Body of pancreas (tissue), 4 donors: ENCODE data around the gene CCL22. TPM values are rescaled to one million over a fixed set of nuclear protein-coding genes. Genes with fewer than 3 reads are reported as not detected.

ENCODE experiments used
- ATAC-seq: fragments of 150-250 bp; one replicate; pipeline ENCODE4 v1.9.1; 2016
- DNase-seq, 4 donors: peaks; one replicate each; pipeline ENCODE4 v3.0.0-alpha.2; 2019
- H3K27ac ChIP-seq, 4 donors: fragments of 200-600 bp; sonication (generic); 1 replicate in 3 of 4; 2 replicates in 1 of 4; pipeline versions ENCODE4 v1.5.1 to v1.6.1; 2016 to 2019; ENCODE audit warnings: mild to moderate bottlenecking in 1 of 4, mixed read lengths in 1 of 4, moderate library complexity in 1 of 4
- H3K27me3 ChIP-seq, 2 donors: fragments of 200-600 bp; sonication (generic); one replicate each; pipeline ENCODE4 v1.6.0; 2016; ENCODE audit warnings: mild to moderate bottlenecking in 1 of 2
- H3K36me3 ChIP-seq, 2 donors: fragments of 200-600 bp; sonication (generic); replicated peaks in 1 of 2; 2 replicates each; pipeline ENCODE4 v1.5.1; 2016; ENCODE audit warnings: low read depth in 2 of 2; ENCODE audit not compliant: insufficient read depth in 1 of 2
- H3K4me1 ChIP-seq: fragments of 200-600 bp; sonication (generic); one replicate; pipeline ENCODE4 v1.6.0; 2016
- H3K4me3 ChIP-seq, 2 donors: fragments of 200-600 bp; sonication (generic); 1 replicate in 1 of 2; 2 replicates in 1 of 2; pipeline ENCODE4 v1.5.1; 2016 to 2019
- H3K9me3 ChIP-seq, 3 donors: fragments of 200-600 bp; sonication (generic); 1 replicate in 2 of 3; 2 replicates in 1 of 3; pipeline ENCODE4 v1.5.1; 2016
- POLR2A ChIP-seq, 3 donors: fragments of 450-650 bp; IDR thresholded peaks; one replicate each; pipeline ENCODE4 v1.6.1; 2016; ENCODE audit warnings: antibody characterized with exemption in 3 of 3, mild to moderate bottlenecking in 2 of 3
- WGBS, 2 donors: methylation state at CpG; one replicate each; pipeline ENCODE4 v1.1.5; 2017; 5-methylcytosine and 5-hydroxymethylcytosine counted together
- intact Hi-C: fragments of 100-400 bp; cut with DNase I; formaldehyde crosslinking; loops from one replicate; pipeline ENCODE4 v1.15.1; 2023
- total RNA-seq, 2 donors: library from RNA; depleted of rRNA; stranded (reverse); fragments of >200 nt; gene quantifications; one replicate each; pipeline ENCODE4 v1.1.0, GENCODE V29; 2016
- TF ChIP-seq, protein P1 (sequence below), 7 experiments: fragments of 450-650 bp in 4 of 7; fragments of 200-600 bp in 3 of 7; sonication (generic) in 3 of 7; IDR thresholded peaks; one replicate each; pipeline ENCODE4 v1.5.1; 2016 to 2019; ENCODE audit warnings: antibody characterized with exemption in 7 of 7

Gene CCL22
- total RNA-seq, 2 donors from 2014 or later = not detected

DNA sequence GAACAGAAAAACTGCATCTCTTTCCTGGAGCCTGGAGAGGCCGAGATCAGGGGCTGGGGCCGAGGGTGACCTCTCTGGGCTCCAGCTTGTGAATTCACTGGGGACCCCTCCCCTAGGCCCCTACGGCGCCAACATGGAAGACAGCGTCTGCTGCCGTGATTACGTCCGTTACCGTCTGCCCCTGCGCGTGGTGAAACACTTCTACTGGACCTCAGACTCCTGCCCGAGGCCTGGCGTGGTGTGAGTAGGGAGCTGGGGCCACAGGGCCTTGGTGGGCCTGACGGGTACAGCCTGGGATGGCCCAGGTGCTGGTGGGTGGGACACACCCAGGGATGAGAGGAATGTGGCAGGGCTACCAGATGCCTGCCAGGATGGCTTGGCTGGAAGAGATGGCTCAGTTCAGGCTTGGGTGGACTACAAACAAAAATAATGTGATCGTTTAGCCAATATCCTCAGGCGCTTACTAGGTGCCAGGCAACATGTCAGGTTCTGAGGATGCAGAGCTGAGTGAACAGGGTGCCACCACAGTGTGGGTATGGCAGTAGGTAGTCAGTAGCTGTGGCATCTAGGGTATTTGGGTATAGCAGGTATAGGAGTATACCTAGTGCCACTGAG, 1.8 kb downstream of the CCL22 start:
- Histone ChIP-seq H3K36me3 (no peaks in the 10 kb centered on the region), H3K4me1 (peaks cover 19% of the 10 kb centered on the region), H3K4me3 (no peak overlapping the region), H3K27me3 (no peaks in the 10 kb centered on the region), H3K9me3 (no peaks in the 10 kb centered on the region), H3K27ac (no peak overlapping the region)
- WGBS, 2 donors = 87 to 92% methylated on average over 2 to 16 of the region's 16 CpGs
- intact Hi-C loops = no loop called here
- no peak for DNase-seq
- no peak for ATAC-seq
- TF ChIP-seq, protein P1, sequence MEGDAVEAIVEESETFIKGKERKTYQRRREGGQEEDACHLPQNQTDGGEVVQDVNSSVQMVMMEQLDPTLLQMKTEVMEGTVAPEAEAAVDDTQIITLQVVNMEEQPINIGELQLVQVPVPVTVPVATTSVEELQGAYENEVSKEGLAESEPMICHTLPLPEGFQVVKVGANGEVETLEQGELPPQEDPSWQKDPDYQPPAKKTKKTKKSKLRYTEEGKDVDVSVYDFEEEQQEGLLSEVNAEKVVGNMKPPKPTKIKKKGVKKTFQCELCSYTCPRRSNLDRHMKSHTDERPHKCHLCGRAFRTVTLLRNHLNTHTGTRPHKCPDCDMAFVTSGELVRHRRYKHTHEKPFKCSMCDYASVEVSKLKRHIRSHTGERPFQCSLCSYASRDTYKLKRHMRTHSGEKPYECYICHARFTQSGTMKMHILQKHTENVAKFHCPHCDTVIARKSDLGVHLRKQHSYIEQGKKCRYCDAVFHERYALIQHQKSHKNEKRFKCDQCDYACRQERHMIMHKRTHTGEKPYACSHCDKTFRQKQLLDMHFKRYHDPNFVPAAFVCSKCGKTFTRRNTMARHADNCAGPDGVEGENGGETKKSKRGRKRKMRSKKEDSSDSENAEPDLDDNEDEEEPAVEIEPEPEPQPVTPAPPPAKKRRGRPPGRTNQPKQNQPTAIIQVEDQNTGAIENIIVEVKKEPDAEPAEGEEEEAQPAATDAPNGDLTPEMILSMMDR (IDR thresholded peaks at IDR 0.05) = no peak
- no peak for TF ChIP-seq POLR2A (IDR thresholded peaks at IDR 0.05)

DNA sequence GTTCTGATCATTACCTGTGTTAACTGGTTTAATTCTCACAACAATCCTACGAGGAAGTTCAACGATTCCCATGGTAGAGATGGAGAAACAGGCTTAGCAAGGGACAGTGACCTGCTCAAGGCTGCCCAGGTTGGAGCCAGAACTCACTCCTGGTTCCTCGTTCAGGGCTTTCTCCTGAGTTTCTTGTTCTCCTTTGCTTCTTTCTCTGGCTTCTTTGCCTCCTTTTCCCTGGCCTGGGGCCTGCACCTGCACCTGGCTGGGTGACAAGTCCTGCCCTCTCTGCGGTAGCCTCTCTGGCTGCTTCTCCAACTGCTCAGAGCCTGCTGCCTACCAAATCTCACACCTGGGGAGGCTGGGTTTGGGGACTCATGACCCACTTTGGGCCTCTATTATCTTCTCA, 2.8 kb downstream of the CCL22 start:
- ATAC-seq (peak; percentile 55), DNase-seq (peak; percentile 39 to 78 (median 48))
- Histone ChIP-seq H3K27ac (peak overlapping the region in 3 of 4 donors; percentile 17 to 64 (median 19)), H3K4me1 (peaks cover 19% of the 10 kb centered on the region), H3K4me3 (no peak overlapping the region), H3K9me3 (no peaks in the 10 kb centered on the region), H3K36me3 (no peaks in the 10 kb centered on the region), H3K27me3 (no peaks in the 10 kb centered on the region)
- 16 to 20% methylated on average over 4 of the region's 4 CpGs for WGBS, 2 donors
- intact Hi-C loops = no loop called here
- no peak for TF ChIP-seq POLR2A (IDR thresholded peaks at IDR 0.05)
- TF ChIP-seq, protein P1 (IDR thresholded peaks at IDR 0.05) = no peak

DNA sequence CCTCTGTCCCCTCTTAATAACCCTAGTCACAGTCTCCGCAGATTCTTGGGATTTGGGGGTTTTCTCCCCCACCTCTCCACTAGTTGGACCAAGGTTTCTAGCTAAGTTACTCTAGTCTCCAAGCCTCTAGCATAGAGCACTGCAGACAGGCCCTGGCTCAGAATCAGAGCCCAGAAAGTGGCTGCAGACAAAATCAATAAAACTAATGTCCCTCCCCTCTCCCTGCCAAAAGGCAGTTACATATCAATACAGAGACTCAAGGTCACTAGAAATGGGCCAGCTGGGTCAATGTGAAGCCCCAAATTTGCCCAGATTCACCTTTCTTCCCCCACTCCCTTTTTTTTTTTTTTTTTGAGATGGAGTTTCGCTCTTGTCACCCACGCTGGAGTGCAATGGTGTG, 5.6 kb downstream of the CCL22 start:
- no peak overlapping the region for H3K4me3 ChIP-seq
- DNase-seq (no peak), ATAC-seq (no peak)
- intact Hi-C loops = no loop called here
- H3K4me1 ChIP-seq = peaks cover 33% of the 10 kb centered on the region
- H3K27ac ChIP-seq = no peak overlapping the region
- H3K36me3 ChIP-seq = no peaks in the 10 kb centered on the region
- H3K27me3 ChIP-seq = no peaks in the 10 kb centered on the region
- 90 to 95% methylated on average over 3 of the region's 3 CpGs for WGBS, 2 donors
- TF ChIP-seq POLR2A (IDR thresholded peaks at IDR 0.05) = no peak
- TF ChIP-seq, protein P1 (IDR thresholded peaks at IDR 0.05) = no peak
- H3K9me3 ChIP-seq = no peaks in the 10 kb centered on the region

DNA sequence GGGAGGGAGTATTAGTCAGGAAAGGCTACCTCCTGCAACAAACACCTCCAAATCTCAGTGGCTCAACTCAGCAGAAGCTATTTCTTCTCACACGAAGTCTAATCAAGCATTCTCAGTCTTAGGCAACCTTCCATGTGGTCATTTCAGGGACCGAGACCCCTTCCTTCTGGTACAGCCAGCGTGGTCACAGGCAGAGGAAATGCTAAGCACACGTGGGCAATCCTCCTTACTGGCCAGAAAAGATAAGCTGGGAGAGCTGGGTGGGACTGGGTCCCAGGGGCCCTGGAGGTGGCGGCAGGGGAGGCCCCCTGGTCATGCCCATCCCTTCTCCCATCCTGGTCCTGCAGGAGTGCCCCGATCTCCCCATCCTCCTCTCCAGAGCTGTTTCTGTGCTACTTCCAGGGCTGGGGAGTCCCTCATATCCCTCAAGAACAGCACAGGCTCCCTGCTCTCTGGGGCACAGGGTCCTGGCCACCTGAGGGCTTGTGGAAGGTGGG, 8.0 kb downstream of the CCL22 start:
- ATAC-seq = no peak

More for the DNA sequence above, 8.0 kb downstream of the CCL22 start:
- no peak for DNase-seq
- TF ChIP-seq, protein P1 (IDR thresholded peaks at IDR 0.05) = no peak
- Histone ChIP-seq H3K36me3 (no peaks in the 10 kb centered on the region), H3K27ac (peak overlapping the region in 3 of 4 donors; percentile 44 to 72 (median 59)), H3K4me3 (no peak overlapping the region), H3K27me3 (no peaks in the 10 kb centered on the region), H3K4me1 (peaks cover 32% of the 10 kb centered on the region), H3K9me3 (no peaks in the 10 kb centered on the region)
- 63 to 74% methylated on average over 6 of the region's 6 CpGs for WGBS, 2 donors
- intact Hi-C loops = no loop called here
